ENCODE results near the gene SH3BP4. TPM values are rescaled to one million over a fixed set of nuclear protein-coding genes. Genes with fewer than 3 reads are reported as not detected.

SH3BP4 gene
- total RNA-seq, 1 donor from 2014 or later: 9.6 TPM

- H3K36me3 ChIP-seq: peaks cover 28% of the 10 kb centered on the region
- intact Hi-C loops (cut with micrococcal nuclease): no loop called here
Observed at GRCh38 chr2:235041221-235041917, 89.6 kb downstream of the SH3BP4 start.

GRCh38 chr2:235041918-235042575 lies 90.2 kb downstream of the SH3BP4 start:
- intact Hi-C loops (cut with micrococcal nuclease): no loop called here
- Histone ChIP-seq H3K27ac (replicated peaks) (no peak overlapping the region), H3K4me3 (no peak overlapping the region), H3K9me3 (replicated peaks) (no peaks in the 10 kb centered on the region), H3K27me3 (ENCODE audit: low read depth) (no peaks in the 10 kb centered on the region), H3K4me1 (peaks cover 11% of the 10 kb centered on the region), H3K36me3 (peaks cover 28% of the 10 kb centered on the region)
- DNase-seq: no peak
- TF ChIP-seq CTCF (IDR thresholded peaks at IDR 0.05; ENCODE audit: borderline replicate concordance): no peak

More at GRCh38 chr2:235041221-235041917, 89.6 kb downstream of the SH3BP4 start:
- DNase-seq: no peak
- Histone ChIP-seq H3K9me3 (replicated peaks) (no peaks in the 10 kb centered on the region), H3K4me3 (no peak overlapping the region), H3K27me3 (ENCODE audit: low read depth) (no peaks in the 10 kb centered on the region), H3K27ac (replicated peaks) (no peak overlapping the region), H3K4me1 (peaks cover 11% of the 10 kb centered on the region)
- TF ChIP-seq CTCF (IDR thresholded peaks at IDR 0.05; ENCODE audit: borderline replicate concordance): no peak

GRCh38 chr2:235042576-235043515 lies 91.0 kb downstream of the SH3BP4 start:
- no peak overlapping the region for H3K4me3 ChIP-seq
- H3K27me3 ChIP-seq (ENCODE audit: low read depth): no peaks in the 10 kb centered on the region
- peaks cover 28% of the 10 kb centered on the region for H3K36me3 ChIP-seq
- H3K9me3 ChIP-seq (replicated peaks): no peaks in the 10 kb centered on the region
- peaks cover 19% of the 10 kb centered on the region for H3K4me1 ChIP-seq
- no peak overlapping the region for H3K27ac ChIP-seq (replicated peaks)
- no peak for TF ChIP-seq CTCF (IDR thresholded peaks at IDR 0.05; ENCODE audit: borderline replicate concordance)
- DNase-seq: no peak
- intact Hi-C loops (cut with micrococcal nuclease): no loop called here

GRCh38 chr2:235043762-235044500 lies 92.1 kb downstream of the SH3BP4 start:
- Histone ChIP-seq H3K4me1 (peaks cover 30% of the 10 kb centered on the region), H3K4me3 (no peak overlapping the region), H3K9me3 (replicated peaks) (no peaks in the 10 kb centered on the region), H3K27me3 (ENCODE audit: low read depth) (no peaks in the 10 kb centered on the region), H3K36me3 (peaks cover 28% of the 10 kb centered on the region), H3K27ac (replicated peaks) (peak overlapping the region; percentile 33)
- DNase-seq: no peak
- no peak for TF ChIP-seq CTCF (IDR thresholded peaks at IDR 0.05; ENCODE audit: borderline replicate concordance)
- intact Hi-C loops (cut with micrococcal nuclease): no loop called here
